ENCODE measurements around the gene ARSG.
"Not testable (repeated sequence)": the region's sequence is repeated elsewhere in the genome, so short reads cannot be mapped to it uniquely, and the experiment has no call there.

DNA sequence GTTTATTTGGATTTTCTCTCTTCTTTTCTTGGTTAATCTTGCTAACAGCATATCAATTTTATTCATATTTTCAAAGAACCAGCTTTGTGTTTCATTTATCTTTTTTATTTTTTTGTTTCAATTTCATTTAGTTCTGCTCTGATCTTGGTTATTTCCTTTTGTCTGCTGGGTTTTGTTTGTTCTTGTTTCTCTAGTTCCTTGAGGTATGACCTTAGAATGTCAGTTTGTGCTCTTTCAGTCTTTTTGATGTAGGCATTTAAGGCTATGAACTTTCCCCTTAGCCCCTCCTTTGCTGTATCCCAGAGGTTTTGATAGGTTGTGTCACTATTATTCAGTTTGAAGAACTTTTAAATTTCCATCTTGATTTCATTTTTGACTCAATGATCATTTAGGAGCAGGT, 123.6 kb downstream of the ARSG start:
- TF ChIP-seq, protein P1, sequence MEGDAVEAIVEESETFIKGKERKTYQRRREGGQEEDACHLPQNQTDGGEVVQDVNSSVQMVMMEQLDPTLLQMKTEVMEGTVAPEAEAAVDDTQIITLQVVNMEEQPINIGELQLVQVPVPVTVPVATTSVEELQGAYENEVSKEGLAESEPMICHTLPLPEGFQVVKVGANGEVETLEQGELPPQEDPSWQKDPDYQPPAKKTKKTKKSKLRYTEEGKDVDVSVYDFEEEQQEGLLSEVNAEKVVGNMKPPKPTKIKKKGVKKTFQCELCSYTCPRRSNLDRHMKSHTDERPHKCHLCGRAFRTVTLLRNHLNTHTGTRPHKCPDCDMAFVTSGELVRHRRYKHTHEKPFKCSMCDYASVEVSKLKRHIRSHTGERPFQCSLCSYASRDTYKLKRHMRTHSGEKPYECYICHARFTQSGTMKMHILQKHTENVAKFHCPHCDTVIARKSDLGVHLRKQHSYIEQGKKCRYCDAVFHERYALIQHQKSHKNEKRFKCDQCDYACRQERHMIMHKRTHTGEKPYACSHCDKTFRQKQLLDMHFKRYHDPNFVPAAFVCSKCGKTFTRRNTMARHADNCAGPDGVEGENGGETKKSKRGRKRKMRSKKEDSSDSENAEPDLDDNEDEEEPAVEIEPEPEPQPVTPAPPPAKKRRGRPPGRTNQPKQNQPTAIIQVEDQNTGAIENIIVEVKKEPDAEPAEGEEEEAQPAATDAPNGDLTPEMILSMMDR (IDR thresholded peaks at IDR 0.05; ENCODE audit: low read length): not testable (repeated sequence)
- not testable (repeated sequence) for TF ChIP-seq EZH2 (IDR thresholded peaks at IDR 0.05; ENCODE audit: borderline replicate concordance, low read length)

Measured in OCI-LY1 (cell line).